IPS-NIHi7 (cell line): Measurements from ENCODE around the gene DMGDH.
"Not testable (repeated sequence)": the region's sequence is repeated elsewhere in the genome, so short reads cannot be mapped to it uniquely, and the experiment has no call there.

Experiments used
- DNase-seq: peaks from one replicate; pipeline ENCODE4 v3.0.0; 2012; ENCODE audit warnings: mixed read lengths; ENCODE audit errors: extremely low spot score

Gene DMGDH

DNA sequence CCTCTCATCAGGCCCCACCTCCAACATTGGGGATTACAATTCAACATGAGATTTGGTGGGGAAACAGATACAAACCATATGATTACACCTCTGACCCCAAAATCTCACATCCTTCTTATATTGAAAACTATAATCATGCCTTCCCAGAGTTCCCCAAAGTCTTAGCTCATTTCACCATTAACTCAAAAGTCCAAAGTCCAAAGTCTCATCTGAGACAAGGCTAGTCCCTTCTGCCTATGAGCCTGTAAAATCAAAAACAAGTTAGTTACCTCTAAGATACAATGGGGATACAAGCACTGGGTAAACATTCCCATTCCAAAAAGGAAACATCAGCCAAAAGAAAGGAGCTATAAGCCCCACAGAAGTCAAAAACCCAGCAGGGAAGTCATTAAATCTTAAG, 57.6 kb downstream of the DMGDH start:
- DNase-seq = no peak

DNA sequence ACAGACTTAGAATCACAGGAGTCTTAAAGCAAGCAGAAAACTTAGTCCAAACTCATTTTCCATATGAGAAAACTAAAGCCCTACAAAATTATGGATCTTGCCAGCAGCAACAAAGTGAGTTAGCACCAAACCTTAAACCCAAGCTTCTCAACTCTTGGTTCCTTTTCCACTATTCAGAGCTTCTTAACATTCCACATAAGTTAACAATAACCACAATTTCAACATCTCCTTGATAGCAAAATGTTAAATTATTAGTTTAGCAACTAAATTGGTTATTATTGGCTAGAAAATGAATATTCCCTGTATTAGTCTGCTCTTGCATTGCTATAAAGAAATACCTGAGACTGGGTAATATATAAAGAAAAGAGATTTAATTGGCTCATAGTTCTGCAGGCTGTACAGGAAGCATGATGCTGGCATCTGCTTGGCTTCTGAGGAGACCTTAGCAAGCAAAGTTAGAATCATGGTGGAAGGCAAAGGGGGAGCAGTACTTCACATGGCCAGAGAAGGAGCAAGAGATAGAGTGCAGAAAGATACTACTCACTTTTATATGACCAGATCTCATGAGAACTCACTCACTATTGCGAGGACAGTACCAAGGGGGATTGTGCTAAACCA, 58.1 kb downstream of the DMGDH start:
- no peak for DNase-seq

DNA sequence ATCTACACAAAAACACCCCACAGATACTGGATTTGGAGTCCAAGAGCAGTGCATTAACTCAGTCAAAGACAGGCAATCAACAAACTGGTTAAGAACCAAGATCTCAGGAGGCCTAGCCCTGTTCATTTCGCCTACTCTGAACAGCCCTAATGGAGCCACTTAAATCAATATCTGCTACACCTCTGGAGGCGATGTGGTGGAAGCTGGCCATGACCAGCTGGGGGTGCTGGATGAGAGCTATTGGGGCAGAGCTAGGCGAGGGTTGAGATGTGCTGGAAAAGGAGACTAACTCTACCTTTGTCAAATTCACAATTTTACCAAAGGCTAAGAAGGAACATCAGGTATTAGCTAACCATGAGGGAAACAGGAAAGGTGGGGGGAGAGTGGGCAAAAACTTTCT, 61.1 kb downstream of the DMGDH start:
- DNase-seq = peak; percentile 40

DNA sequence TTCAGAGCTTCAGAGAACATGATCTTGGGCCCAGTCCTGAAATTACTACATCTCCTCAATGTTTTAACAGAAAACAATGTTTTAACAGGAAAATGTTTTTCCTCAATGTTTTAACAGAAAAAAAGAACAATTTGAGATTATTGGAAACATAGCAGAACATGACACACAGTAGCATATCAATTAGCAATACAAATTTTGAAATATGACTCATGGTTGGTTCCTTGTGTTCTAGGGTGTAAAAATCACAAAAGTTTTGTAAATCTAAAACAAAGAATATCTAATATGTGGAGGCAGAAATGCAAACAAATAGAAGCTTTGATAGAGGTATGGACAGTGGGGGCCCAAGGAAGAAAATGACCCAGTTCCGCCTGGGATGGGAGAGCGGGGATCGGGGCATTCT, 61.6 kb downstream of the DMGDH start:
- no peak for DNase-seq

DNA sequence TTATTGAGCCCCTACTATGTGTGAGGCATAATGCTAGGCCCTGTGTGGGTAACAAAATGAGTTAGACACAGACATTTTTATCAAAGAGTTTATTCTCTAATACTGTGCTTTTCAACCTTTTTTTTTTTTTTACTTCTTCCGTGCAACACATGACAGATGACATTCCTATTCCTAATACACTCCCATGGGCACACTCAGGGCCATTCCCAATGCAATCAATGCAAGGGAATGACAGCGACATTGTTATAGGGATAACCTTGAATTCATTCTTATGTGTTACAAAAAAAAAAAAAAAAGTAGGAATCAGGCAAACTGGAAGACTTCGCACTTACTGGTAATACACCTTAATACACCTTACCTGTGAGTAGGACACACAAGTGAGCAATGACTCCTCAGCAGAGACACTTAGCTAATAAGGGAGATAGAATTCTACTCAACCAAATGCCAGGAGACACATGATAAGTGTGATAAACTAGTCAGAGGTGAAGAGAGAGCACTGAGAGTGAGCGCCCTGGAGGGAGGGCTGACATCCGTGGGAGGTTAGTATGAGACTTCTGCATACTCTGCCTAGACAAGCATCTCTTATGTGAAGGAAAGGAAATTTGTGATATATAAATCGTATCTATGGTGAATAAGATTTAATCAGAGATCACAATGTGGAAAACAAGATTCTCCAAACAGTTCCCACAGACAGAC, 63.4 kb downstream of the DMGDH start:
- DNase-seq = no peak

DNA sequence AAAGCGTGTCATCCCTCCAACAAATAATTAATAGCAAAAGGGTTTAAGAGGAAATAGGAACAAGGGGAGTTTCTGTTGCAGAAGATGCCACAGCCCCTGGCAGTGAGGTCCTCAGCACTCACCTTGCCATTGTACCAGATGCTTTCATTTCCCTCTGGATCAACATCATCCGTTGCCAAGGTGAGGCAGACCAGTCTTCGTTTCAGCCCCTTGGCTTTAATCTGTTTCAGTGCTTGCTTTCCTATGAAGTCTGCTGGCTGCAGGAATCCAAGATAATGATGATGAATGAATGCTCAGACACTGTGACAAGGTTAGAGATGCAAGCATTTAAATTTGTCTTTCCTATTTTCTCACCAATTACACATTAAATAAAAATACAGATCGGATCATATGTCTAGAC, 64.3 kb downstream of the DMGDH start:
- DNase-seq = no peak

DNA sequence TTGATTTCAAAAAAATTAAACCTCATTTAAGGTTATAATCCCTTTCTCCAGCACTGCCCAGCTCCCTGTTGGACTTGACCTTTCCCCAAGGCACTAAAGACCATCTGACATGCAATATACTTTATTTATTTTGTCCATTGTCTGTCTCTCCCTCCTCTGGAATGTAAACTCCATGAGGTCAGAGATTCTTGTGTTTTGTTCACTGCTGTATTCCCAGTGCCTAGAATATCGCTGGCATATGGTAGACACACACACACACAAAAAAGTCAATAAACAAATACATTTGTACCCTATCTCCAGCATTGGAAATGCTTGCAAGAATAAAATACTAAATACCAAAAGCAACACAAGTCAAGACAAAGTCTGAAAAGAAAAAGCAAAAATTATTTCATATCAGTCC, 67.1 kb downstream of the DMGDH start:
- no peak for DNase-seq

DNA sequence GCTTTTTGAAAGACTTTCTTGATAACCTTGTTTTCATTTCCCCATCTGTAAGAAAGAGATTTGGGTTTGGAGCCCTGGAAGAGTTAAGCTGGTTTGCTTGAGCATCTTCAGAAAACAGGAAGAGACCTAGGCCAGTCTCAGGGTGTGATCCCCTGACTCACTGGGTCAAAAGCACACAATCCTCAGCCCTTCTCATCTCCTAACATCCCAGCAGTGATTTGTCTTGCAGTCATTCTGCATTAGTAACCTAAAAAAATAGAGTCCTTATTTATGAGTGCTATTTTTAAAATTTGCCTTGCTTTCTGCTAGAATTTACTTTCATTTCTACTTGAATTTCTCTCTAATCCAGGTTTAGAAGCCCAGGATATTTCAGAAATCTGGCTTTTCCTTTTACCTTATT, 68.0 kb downstream of the DMGDH start:
- no peak for DNase-seq

DNA sequence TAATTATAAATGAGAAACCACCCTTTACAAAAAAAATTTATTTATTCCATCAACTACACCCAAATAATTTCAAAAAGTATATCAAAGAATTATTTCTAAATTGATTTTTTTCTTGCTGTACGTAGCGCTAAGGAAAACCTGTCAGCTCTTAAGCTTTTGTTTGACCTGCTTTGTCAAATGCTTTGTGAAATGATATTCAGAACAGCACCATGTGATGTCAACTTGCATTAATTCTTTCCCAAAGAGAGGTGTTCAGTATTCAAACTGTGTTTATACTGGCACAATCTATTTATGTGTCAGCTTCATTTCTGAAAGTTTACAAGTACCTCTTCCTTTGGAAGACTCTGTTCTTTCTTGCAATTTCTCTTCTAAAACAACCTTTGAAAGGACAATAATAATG, 72.4 kb downstream of the DMGDH start:
- no peak for DNase-seq

DNA sequence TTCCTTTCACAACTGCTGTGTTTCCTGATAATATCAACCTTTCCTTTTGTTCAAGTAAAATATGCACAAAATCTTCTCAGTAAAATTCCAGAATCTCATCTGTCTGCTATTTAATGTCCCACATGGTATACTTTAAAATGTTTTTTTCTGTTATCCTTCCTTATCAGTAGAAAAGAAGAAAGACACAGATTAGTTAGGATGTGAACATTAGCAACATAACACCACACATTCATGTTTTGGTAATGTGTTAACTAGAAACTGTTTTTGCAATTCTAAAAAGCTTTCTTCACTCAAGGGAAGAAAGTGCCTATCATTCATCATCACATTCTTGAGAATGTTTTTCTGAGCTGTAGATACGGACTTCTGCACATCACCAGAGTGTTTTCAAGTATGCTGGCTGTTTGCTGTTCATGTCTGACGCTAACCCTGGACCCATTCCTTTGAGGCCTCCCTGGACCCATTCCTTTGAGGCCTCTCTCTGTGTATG, 73.9 kb downstream of the DMGDH start:
- DNase-seq = no peak

DNA sequence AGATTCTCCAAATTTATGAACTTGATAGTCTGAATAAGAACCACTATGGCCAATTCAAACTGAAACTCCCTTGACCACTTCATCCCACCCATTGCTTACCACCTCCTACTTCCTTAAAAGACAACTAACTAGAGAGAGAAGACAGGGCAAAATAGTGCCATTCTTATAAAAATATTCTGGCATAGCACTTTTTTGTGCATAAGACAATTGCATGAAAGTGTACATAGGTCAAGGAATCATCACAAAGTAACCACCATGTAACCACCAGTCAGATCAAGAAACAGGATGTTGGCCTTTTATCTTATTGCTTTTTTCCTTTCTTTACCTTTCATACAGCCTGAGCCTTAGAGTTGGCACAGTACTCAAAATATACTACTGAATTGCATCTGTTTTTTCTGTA, 76.3 kb downstream of the DMGDH start:
- no peak for DNase-seq

DNA sequence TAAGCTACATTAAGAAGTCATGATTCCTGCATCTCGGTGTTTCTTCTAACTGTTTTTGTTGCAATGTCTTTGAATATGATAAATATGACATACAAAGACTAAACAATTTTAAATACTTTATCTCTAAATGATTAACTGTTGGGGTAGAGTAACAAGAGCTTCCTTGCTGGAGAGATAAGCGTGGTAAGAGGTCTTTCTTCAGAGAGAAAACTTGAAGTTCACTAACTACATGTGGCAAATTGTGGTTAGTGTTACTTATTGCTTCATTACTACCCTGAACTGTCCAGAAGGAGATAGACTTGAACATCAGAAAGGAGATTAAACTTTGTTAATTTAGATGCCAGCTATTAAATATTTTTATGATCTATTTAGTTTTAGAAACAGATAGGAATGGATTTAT, 77.3 kb downstream of the DMGDH start:
- no peak for DNase-seq

DNA sequence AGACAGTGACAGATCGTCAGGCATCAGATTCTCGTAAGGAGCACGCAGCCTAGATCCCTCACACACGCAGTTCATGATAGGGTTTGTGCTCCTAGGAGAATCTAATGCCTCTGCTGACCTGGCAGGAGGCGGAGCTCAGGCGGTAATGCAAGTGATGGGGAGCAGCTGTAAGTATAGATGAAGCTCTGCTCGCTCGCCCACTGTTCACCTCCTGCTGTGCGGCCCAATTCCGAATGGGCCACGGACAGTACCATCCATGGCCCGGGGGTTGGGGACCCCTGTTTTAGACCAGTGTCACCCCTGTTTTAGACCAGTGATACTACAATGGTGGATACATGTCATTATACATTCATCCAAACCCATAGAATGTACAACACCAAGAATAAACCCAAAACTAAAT, 80.4 kb downstream of the DMGDH start:
- no peak for DNase-seq

DNA sequence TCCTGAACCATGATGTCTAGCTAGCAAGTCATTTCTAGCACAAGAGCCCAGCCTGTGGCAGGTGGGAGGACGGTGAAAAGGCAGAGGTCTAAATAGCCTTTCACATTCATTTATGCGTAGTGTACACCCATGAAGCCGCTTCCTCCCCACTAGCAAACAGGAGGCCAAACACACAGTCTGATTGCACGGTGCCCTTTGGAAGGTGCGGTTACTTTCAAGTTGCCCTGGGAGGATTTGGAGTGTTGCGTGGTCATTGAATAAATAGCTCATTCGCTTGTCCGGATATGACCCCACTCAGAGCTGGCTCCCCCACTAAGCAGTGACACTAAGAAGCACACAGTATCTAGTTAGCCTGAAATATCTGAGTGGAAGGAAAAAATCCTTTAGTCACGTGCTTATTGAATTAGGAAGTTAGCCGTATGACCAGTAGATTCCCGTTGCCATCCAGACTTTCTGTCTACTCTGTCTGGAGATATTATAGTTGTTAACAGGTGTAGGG, 83.7 kb downstream of the DMGDH start:
- DNase-seq = no peak

DNA sequence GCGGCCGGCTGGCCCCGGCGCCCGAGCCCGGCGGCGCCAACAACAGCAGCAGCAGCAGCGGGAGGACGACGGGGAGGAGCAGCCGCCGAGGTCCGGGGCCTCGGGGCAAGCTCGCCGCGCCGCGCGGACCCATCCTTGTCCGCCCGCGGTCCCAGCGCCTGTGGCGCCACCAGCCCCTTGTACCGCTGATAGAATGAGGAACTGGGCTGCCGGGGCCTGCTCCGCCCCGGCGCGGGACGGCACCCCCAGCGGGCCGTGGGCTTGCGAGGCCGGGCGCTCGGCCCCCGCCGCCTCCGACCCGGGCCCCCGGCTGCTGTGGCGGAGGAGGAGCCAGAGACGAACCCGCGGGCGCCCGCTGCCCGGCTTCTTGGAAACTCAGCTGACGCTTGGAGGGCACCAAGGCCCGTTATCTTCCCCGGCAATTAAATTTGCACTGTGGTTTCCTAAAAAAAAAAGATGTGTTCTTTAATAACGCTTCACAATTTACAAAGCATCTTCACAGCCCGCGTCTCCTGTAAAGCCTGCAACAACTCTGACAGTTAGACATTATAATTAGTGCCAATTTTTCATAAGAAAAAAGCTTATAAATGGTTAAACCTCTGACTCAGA, 84.3 kb downstream of the DMGDH start, which contains the start of gene ARSB:
ARSB (minus strand) TSS at position 195 of the 609 bp plus-strand sequence; CDS start at position 133, 62 bp downstream.
- DNase-seq = peak; percentile 52

DNA sequence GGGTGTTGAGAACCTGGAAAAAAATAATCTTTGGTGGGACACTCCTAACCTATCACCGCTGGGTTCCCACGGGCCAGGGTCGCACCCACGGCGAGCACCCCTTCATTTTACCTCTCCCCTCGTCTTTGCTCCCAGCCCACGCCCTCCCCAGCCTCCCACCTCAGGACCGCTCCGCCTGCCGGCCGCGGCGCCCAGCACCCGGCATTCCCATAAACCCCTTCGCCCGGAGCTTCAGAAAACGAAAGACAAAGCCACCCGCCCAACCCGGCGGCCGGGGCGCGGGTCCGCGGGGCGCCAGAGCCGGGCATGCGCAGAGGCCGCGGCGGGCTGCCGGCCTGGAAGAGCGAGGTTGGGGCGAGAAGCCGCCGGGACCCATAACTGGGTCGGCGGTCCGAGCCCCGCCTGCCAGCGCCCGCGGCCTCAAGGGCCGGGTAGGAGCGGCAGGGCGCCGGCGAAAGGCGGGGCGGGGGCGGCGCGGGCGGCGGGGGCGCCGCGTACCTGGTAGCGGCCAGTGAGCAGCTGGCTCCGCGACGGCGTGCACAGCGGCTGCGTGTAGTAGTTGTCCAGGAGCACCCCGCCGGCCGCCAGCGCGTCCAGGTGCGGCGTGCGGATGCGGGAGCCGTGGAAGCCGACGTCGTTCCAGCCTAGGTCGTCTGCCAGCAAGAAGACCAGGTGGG, 84.9 kb downstream of the DMGDH start:
- DNase-seq = peak; percentile 97

DNA sequence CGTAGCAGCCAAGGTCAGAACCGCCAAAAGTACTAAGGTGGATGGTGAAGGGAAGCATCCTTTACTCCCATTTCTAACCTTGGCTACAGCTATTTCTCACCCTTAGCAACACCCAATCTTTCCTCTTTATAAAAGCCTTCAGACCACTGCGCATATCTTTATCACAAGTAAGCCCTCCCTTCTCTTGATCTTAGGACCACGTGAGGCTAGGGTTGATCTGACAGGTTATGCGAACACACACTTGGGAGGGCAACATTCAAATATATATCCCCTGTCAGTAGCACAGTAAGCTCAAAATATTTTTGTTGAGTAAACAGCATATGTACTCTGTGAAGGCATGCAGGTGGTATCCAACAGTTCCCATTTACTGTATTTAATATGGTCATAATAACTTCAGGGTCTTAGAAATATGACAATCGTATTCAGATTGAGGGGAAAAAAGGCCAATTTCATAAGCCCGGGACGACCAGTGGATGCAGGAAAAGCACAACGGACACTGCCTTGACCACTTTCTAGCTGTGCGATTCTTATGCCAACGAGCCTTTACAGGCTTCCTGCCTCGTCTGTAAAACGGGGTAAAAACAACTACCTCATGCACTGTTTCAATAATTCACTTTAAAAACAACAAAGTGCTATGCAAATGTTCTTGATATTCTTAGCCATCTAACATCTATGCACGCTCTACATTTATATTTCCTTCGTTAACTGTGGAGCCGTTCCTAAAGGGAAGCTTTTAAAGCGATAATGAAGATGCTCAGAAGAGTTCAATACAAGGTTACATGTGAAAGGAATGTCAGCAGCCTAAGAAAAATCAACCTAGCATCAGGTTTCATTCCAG, 85.7 kb downstream of the DMGDH start:
- DNase-seq = peak; percentile 37

DNA sequence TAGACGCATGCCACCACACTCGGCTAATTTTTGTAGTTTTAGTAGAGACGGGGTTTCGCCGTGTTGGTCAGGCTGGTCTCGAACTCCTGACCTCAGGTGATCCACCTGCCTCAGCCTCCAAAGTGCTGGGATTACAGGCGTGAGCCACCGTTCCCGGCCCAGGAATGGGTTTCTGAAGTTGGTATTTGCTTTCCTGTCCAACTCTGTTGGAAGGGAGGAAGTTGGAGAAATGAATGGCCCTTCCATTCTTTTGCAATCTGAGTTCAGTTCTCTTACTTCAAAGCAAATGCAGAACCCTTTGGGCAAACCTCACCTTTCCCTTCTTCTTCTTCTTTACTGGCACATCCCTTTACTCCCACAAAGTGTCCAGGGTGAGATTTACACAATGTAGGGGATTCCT, 86.3 kb downstream of the DMGDH start:
- DNase-seq = not testable (repeated sequence)

DNA sequence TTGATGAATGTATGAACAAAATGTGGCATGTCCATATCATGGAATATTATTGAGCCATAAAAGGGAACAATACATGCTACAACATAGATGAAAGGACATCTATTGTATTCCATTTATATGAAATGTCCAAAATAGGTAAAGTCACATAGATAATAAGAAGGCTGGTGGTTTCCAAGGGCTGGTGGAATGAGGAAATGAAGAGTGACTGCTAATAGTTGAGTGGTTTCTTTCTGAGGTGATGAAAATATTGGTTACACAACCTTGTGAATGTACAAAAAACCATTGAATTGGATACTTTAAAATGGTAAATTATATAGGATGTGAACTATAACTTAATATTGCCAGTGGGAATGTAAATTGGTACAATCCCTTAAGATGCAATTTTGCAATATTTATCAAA, 89.6 kb downstream of the DMGDH start:
- no peak for DNase-seq

DNA sequence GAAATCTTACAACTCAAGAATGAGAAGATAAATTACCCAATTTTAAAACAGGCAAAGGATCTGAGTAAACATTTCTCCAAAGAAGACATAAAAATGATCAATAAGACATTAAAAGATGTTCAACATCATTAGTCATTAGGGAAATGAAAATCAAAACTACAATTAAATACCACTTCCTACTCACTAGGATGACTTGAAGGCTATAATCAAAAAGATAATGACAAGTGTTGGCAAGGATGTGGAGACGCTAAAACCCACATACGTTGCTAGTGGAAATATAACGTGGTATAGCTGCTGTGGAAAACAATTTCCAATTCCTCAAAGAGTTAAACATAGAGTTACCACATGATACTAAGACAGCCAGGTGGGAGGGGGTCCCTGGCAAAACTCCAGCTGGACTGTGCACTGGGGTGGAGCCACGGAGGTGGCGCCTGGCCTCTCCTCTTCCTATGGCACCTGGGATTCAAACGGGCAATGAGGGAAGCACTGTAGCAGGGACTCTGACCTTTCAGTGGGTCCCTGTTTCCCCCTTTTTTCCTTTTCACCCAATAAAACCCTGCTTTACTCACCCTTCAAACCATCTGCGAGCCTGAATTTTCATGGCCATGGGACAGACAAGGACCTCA, 90.2 kb downstream of the DMGDH start:
- DNase-seq = no peak

DNA sequence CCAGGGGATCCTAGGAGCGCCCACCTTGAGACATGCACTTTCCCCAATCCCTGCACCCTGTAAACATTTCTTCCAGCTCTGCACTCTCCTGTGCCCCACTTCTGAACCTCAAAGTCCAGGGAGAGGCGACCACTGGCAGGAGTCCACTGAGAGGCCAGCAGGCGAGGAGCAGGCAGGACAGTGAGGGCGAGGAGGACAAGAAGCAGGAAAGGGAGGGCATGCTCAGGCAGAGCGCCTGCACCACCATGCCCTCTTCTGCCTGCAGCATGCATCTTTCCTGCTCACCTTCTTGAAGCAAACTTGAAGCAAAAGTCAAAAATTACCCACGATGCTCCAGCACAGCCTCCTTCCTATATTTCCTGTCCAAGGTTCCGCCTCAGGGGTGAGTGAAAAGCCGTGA, 94.4 kb downstream of the DMGDH start:
- DNase-seq = no peak
